ENCODE data around the gene MAN2B2. TPM values are rescaled to one million over a fixed set of nuclear protein-coding genes. Genes with fewer than 3 reads are reported as not detected.

MAN2B2 gene
- total RNA-seq, 4 donors from 2014 or later: 32.7 to 95.3 (median 80.2) TPM

DNA sequence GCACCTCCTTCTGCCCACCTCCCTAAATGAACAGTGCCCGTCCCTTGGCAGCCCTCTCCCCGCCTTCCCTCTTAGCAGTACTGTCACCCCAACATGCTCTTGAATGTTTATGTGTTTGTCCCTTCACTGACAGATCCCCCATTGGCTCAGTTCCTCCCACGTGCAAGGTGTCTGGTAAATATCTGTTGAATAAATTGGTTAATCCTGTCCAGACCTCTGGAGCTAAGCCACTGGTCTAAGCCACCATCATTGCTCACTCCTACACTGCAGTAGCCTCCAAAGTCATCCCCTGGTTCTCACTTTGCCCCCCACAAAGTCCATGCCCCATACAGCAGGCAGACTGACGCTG, 26.1 kb upstream of the MAN2B2 start:
- TF ChIP-seq POLR2A (IDR thresholded peaks at IDR 0.05): no peak
- TF ChIP-seq, protein P1, sequence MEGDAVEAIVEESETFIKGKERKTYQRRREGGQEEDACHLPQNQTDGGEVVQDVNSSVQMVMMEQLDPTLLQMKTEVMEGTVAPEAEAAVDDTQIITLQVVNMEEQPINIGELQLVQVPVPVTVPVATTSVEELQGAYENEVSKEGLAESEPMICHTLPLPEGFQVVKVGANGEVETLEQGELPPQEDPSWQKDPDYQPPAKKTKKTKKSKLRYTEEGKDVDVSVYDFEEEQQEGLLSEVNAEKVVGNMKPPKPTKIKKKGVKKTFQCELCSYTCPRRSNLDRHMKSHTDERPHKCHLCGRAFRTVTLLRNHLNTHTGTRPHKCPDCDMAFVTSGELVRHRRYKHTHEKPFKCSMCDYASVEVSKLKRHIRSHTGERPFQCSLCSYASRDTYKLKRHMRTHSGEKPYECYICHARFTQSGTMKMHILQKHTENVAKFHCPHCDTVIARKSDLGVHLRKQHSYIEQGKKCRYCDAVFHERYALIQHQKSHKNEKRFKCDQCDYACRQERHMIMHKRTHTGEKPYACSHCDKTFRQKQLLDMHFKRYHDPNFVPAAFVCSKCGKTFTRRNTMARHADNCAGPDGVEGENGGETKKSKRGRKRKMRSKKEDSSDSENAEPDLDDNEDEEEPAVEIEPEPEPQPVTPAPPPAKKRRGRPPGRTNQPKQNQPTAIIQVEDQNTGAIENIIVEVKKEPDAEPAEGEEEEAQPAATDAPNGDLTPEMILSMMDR (IDR thresholded peaks at IDR 0.05): no peak
- Histone ChIP-seq H3K4me1 (no peaks in the 10 kb centered on the region), H3K27me3 (no peaks in the 10 kb centered on the region), H3K4me3 (replicated peaks in 1 of 3) (no peak overlapping the region), H3K27ac (no peak overlapping the region), H3K36me3 (no peaks in the 10 kb centered on the region), H3K9me3 (no peaks in the 10 kb centered on the region)
- WGBS, 2 donors: 49 to 64% methylated on average over 4 of the region's 4 CpGs
- intact Hi-C loops (cut with DNase I): no loop called here
- DNase-seq: no peak

GRCh38 chr4:6549445-6549844, 25.5 kb upstream of the MAN2B2 start:
- no peak for DNase-seq
- no peaks in the 10 kb centered on the region for H3K9me3 ChIP-seq
- H3K36me3 ChIP-seq: no peaks in the 10 kb centered on the region
- H3K27me3 ChIP-seq: no peaks in the 10 kb centered on the region
- TF ChIP-seq, protein P1 (IDR thresholded peaks at IDR 0.05): no peak
- TF ChIP-seq POLR2A (IDR thresholded peaks at IDR 0.05): no peak
- no peak overlapping the region for H3K4me3 ChIP-seq (replicated peaks in 1 of 3)
- no peaks in the 10 kb centered on the region for H3K4me1 ChIP-seq
- H3K27ac ChIP-seq: no peak overlapping the region
- 28 to 33% methylated on average over 5 to 7 of the region's 7 CpGs for WGBS, 2 donors
- intact Hi-C loops (cut with DNase I): no loop called here

GRCh38 chr4:6549890-6550620, 24.9 kb upstream of the MAN2B2 start:
- H3K27ac ChIP-seq: no peak overlapping the region
- H3K36me3 ChIP-seq: no peaks in the 10 kb centered on the region
- no peaks in the 10 kb centered on the region for H3K9me3 ChIP-seq
- WGBS, 2 donors: 60 to 67% methylated on average over 13 of the region's 13 CpGs
- H3K27me3 ChIP-seq: no peaks in the 10 kb centered on the region
- intact Hi-C loops (cut with DNase I): no loop called here
- TF ChIP-seq, protein P1 (IDR thresholded peaks at IDR 0.05): no peak
- TF ChIP-seq POLR2A (IDR thresholded peaks at IDR 0.05): no peak
- no peak for DNase-seq
- no peaks in the 10 kb centered on the region for H3K4me1 ChIP-seq
- H3K4me3 ChIP-seq (replicated peaks in 1 of 3): no peak overlapping the region

- no peak for TF ChIP-seq POLR2A (IDR thresholded peaks at IDR 0.05)
- TF ChIP-seq, protein P1 (IDR thresholded peaks at IDR 0.05): no peak
- Histone ChIP-seq H3K27ac (no peak overlapping the region), H3K36me3 (no peaks in the 10 kb centered on the region), H3K9me3 (no peaks in the 10 kb centered on the region), H3K27me3 (no peaks in the 10 kb centered on the region), H3K4me3 (replicated peaks in 1 of 3) (no peak overlapping the region), H3K4me1 (no peaks in the 10 kb centered on the region)
- intact Hi-C loops (cut with DNase I): no loop called here
- 84 to 86% methylated on average over 3 of the region's 3 CpGs for WGBS, 2 donors
- DNase-seq: no peak
Observed at GRCh38 chr4:6550821-6551220, 24.2 kb upstream of the MAN2B2 start.

DNA sequence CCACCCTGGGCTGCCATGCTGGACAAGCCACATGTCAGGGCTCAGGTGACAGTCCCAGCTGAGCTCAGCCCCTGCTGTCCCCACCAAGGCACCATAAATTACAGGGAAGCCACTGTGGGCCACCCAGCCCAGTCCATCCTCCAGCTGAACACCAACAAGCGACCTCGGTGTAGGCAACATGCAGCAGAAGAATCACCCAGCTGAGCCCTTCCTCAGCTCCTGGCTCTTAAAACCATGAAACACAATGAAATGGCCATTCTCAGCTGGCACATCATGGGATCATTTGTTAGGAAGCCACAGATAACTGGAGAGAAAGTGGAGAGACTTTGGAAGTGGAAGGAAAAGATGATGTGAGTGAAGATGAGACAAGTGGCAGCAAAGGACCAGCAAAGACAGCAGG, 23.3 kb upstream of the MAN2B2 start:
- H3K27ac ChIP-seq: no peak overlapping the region
- TF ChIP-seq, protein P1 (IDR thresholded peaks at IDR 0.05): no peak
- no peak for TF ChIP-seq POLR2A (IDR thresholded peaks at IDR 0.05)
- H3K9me3 ChIP-seq: no peaks in the 10 kb centered on the region
- H3K4me3 ChIP-seq (replicated peaks in 1 of 3): no peak overlapping the region
- no peaks in the 10 kb centered on the region for H3K27me3 ChIP-seq
- intact Hi-C loops (cut with DNase I): no loop called here
- whole genome bisulfite sequencing, 2 donors: 100% methylated on average over 2 of the region's 2 CpGs; no CpG with 5 or more reads in 1 of the 2 donors
- no peak for DNase-seq
- H3K4me1 ChIP-seq: no peaks in the 10 kb centered on the region
- no peaks in the 10 kb centered on the region for H3K36me3 ChIP-seq
